Vagina (tissue), 2 donors: ENCODE measurements around the gene HEG1. TPM values are rescaled to one million over a fixed set of nuclear protein-coding genes. Genes with fewer than 3 reads are reported as not detected.

ENCODE experiments used
- DNase-seq, 2 donors: peaks; one replicate each; pipeline ENCODE4 v3.0.0-alpha.2; 2017; ENCODE audit errors: extremely low spot score in 2 of 2
- H3K27ac ChIP-seq: fragments of 200-600 bp; sonication (generic); one replicate; pipeline ENCODE4 v1.5.1; 2019
- H3K27me3 ChIP-seq: fragments of 200-600 bp; sonication (generic); one replicate; pipeline ENCODE4 v1.5.1; 2019
- H3K36me3 ChIP-seq, 2 donors: fragments of 200-600 bp; sonication (generic); one replicate each; pipeline ENCODE4 v1.5.1; 2017 to 2019
- H3K4me1 ChIP-seq: fragments of 200-600 bp; sonication (generic); one replicate; pipeline ENCODE4 v1.5.1; 2019
- H3K4me3 ChIP-seq, 2 donors: fragments of 200-600 bp; sonication (generic); 1 replicate in 1 of 2; 2 replicates in 1 of 2; pipeline ENCODE4 v1.5.1; 2016 to 2019
- H3K9me3 ChIP-seq: fragments of 200-600 bp; sonication (generic); one replicate; pipeline ENCODE4 v1.5.1; 2019
- CTCF ChIP-seq, 3 experiments: fragments of 450-650 bp in 2 of 3; fragments of 200-600 bp in 1 of 3; sonication (generic) in 1 of 3; IDR thresholded peaks; one replicate each; pipeline ENCODE4 v1.5.1; 2017 to 2019; ENCODE audit warnings: antibody characterized with exemption in 3 of 3, mild to moderate bottlenecking in 2 of 3, moderate library complexity in 2 of 3
- POLR2A ChIP-seq, 2 donors: fragments of 450-650 bp; IDR thresholded peaks; one replicate each; pipeline ENCODE4 v1.6.1; 2017; ENCODE audit warnings: antibody characterized with exemption in 2 of 2, mild to moderate bottlenecking in 2 of 2, moderate library complexity in 2 of 2
- POLR2AphosphoS5 ChIP-seq, 2 donors: sonication (generic); formaldehyde crosslinking; IDR thresholded peaks; one replicate each; pipeline ENCODE4 v1.9.0; 2017; ENCODE audit warnings: antibody characterized with exemption in 2 of 2, mild to moderate bottlenecking in 2 of 2, low read depth in 1 of 2; ENCODE audit not compliant: insufficient read depth in 1 of 2
- intact Hi-C: fragments of 100-400 bp; cut with DNase I; formaldehyde crosslinking; loops from one replicate; pipeline ENCODE4 v1.15.1; 2023
- total RNA-seq: library from RNA; depleted of rRNA; stranded (reverse); fragments of >200 nt; gene quantifications from one replicate; pipeline ENCODE4 v1.2.3, GENCODE V29; 2016

The HEG1 gene
- total RNA-seq, 1 donor from 2014 or later = 47.1 TPM

- no peaks in the 10 kb centered on the region for H3K36me3 ChIP-seq
- intact Hi-C loops = no loop called here
- H3K4me1 ChIP-seq = no peaks in the 10 kb centered on the region
- no peaks in the 10 kb centered on the region for H3K27me3 ChIP-seq
- H3K9me3 ChIP-seq = no peaks in the 10 kb centered on the region
- TF ChIP-seq CTCF (IDR thresholded peaks at IDR 0.05) = no peak
- TF ChIP-seq POLR2AphosphoS5 (IDR thresholded peaks at IDR 0.05; ENCODE audit: insufficient read depth in 1 of 2, low read depth in 1 of 2) = no peak
- no peak for TF ChIP-seq POLR2A (IDR thresholded peaks at IDR 0.05)
- no peak for DNase-seq
- no peak overlapping the region for H3K27ac ChIP-seq
- no peak overlapping the region for H3K4me3 ChIP-seq
These were observed 103.4 kb downstream of the HEG1 start for GRCh38 chr3:124952282-124952855.

- H3K9me3 ChIP-seq = no peaks in the 10 kb centered on the region
- no peaks in the 10 kb centered on the region for H3K27me3 ChIP-seq
- DNase-seq = no peak
- TF ChIP-seq CTCF (IDR thresholded peaks at IDR 0.05) = no peak
- no peak for TF ChIP-seq POLR2AphosphoS5 (IDR thresholded peaks at IDR 0.05; ENCODE audit: insufficient read depth in 1 of 2, low read depth in 1 of 2)
- no peak for TF ChIP-seq POLR2A (IDR thresholded peaks at IDR 0.05)
- no peaks in the 10 kb centered on the region for H3K4me1 ChIP-seq
- H3K4me3 ChIP-seq = no peak overlapping the region
- intact Hi-C loops = no loop called here
- no peak overlapping the region for H3K27ac ChIP-seq
- H3K36me3 ChIP-seq = no peaks in the 10 kb centered on the region
These were observed 104.1 kb downstream of the HEG1 start for GRCh38 chr3:124951511-124952281.

GRCh38 chr3:124950026-124950425 is 105.8 kb downstream of the HEG1 start:
- H3K27me3 ChIP-seq = no peaks in the 10 kb centered on the region
- no peaks in the 10 kb centered on the region for H3K4me1 ChIP-seq
- intact Hi-C loops = no loop called here
- H3K27ac ChIP-seq = no peak overlapping the region
- no peak overlapping the region for H3K4me3 ChIP-seq
- H3K9me3 ChIP-seq = no peaks in the 10 kb centered on the region
- no peak for TF ChIP-seq CTCF (IDR thresholded peaks at IDR 0.05)
- no peak for TF ChIP-seq POLR2A (IDR thresholded peaks at IDR 0.05)
- TF ChIP-seq POLR2AphosphoS5 (IDR thresholded peaks at IDR 0.05; ENCODE audit: insufficient read depth in 1 of 2, low read depth in 1 of 2) = no peak
- DNase-seq = no peak
- H3K36me3 ChIP-seq = no peaks in the 10 kb centered on the region

- Histone ChIP-seq H3K9me3 (no peaks in the 10 kb centered on the region), H3K36me3 (no peaks in the 10 kb centered on the region), H3K4me1 (no peaks in the 10 kb centered on the region), H3K4me3 (no peak overlapping the region), H3K27ac (no peak overlapping the region), H3K27me3 (no peaks in the 10 kb centered on the region)
- DNase-seq = no peak
- TF ChIP-seq POLR2AphosphoS5 (IDR thresholded peaks at IDR 0.05; ENCODE audit: insufficient read depth in 1 of 2, low read depth in 1 of 2) (no peak), POLR2A (IDR thresholded peaks at IDR 0.05) (no peak), CTCF (IDR thresholded peaks at IDR 0.05) (no peak)
- intact Hi-C loops = no loop called here
These were observed 113.2 kb downstream of the HEG1 start for GRCh38 chr3:124942613-124943012.

DNA sequence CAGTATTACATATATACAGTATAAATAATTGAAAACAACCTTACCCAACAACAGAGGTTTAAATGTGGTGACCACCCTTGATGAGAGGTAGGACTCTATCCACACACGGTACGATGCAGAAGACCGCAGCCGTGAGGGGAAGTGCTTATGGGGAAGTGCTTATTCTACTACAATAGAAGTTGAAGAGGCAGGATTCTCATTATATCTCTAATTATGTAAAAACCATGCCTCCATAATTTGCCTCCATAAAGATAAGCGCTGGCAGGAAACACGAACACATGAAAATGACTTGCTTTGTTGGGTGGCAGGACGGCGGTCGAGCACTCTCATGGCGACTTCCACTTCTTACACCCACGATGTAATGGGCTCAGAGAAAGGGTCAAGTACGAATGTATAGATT is 114.0 kb downstream of the HEG1 start:
- no peak for TF ChIP-seq POLR2AphosphoS5 (IDR thresholded peaks at IDR 0.05; ENCODE audit: insufficient read depth in 1 of 2, low read depth in 1 of 2)
- TF ChIP-seq CTCF (IDR thresholded peaks at IDR 0.05) = no peak
- TF ChIP-seq POLR2A (IDR thresholded peaks at IDR 0.05) = no peak
- no peaks in the 10 kb centered on the region for H3K9me3 ChIP-seq
- H3K36me3 ChIP-seq = no peaks in the 10 kb centered on the region
- H3K27me3 ChIP-seq = no peaks in the 10 kb centered on the region
- intact Hi-C loops = no loop called here
- H3K27ac ChIP-seq = no peak overlapping the region
- H3K4me3 ChIP-seq = no peak overlapping the region
- no peaks in the 10 kb centered on the region for H3K4me1 ChIP-seq
- DNase-seq = no peak
